ENCODE data around the gene MBNL2.

The MBNL2 gene, protein sequence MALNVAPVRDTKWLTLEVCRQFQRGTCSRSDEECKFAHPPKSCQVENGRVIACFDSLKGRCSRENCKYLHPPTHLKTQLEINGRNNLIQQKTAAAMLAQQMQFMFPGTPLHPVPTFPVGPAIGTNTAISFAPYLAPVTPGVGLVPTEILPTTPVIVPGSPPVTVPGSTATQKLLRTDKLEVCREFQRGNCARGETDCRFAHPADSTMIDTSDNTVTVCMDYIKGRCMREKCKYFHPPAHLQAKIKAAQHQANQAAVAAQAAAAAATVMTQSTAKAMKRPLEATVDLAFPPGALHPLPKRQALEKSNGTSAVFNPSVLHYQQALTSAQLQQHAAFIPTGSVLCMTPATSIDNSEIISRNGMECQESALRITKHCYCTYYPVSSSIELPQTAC

DNA sequence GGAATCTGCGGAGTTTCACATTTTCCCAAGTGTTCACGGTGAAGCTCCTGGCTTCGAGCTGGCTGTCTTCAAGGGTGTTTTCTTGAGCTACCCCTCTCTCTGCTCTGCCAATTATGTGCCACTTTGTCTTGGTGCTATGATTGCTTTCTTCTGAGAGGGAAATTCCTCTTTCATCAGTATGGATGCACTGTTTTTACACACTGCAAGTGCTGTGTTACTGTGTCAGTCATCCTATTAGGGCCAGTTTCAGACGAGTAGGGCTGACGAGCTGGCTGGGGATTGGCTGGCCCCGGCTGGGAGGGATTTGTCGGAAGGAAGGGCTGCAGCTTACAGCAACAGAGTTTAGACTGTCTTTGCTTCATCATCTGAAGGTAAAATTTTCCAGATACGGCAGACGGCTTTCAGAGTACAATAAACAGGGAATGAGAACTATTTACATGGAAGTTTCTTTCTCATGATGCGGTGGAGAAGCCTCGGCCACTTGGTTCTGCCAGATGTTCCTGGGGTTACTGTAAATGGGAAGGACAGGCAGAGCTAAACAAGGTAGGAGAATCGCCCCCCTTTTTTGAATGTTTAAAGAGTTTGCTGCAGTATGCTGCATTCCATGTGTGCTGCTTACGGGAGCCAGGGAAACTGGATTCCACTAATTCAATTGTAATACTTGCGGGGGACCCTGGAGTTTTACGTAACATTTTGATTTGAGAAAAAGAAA lies at the start of gene MBNL2:
Gene MBNL2, plus strand, starts transcription at position 345 of the 712 bp plus-strand sequence. CDS start 53,903 bp downstream, outside the sequence.
- peak in 50 of 51 donors; percentile 43 to 98 (median 89) for DNase-seq

DNA sequence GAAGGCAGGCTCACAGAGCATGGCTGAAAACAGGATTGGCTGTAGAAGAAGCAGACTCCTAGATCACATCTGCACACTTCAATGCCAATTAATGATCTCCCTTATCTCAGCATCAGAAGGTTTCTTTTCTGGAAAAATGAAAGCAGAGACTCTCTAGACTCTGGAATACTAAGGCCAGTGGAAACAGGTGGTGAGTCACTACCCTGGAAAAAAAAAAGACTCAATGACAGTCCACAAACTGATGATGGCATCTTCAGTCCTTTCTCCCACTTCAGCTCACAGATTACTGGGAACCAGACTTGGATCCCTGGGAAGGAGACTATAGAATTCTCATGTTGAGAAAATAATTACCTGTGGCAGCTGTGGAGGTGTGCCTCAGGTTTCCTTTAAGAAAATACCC lies 47.5 kb upstream of the MBNL2 start:
- no peak for DNase-seq

DNA sequence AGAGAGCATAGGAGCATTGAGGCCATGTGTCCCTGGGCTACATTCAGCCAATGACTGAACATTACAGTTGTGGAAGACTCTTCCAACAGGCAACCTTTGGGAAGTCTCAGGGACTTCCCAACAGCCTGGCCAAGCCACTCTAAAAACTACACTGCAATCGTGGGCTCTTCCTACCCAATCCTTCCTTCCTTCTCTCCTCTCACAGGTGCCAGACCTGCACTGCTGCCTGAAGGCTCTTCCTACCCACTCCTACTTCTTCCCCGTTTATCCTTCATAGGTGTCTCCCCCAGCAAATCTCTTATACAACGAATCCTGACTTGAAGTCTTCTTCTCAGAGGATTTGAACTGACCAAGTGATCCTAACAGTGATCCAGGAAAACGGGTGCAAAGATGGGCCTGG lies 47.1 kb upstream of the MBNL2 start:
- no peak for DNase-seq

DNA sequence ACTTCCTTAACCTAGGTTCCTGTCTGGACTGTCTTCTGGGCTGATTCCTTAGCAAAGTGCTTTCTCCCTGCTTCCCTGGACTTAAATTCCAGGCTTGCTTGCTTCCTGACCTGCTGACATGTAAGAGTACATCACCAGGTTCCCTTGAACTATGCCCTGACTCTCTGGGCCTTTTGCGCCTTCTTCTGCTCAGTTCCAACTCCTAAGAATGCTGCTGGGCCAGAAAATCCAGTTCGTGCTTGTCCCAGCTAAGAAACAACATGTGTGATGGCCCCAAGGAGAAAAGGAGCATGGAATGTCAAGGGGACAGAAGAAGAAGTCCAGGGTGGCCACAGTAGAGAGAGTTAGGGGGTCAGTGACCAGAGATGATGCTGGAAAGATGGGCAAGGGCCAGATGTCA lies 42.6 kb upstream of the MBNL2 start:
- no peak for DNase-seq

DNA sequence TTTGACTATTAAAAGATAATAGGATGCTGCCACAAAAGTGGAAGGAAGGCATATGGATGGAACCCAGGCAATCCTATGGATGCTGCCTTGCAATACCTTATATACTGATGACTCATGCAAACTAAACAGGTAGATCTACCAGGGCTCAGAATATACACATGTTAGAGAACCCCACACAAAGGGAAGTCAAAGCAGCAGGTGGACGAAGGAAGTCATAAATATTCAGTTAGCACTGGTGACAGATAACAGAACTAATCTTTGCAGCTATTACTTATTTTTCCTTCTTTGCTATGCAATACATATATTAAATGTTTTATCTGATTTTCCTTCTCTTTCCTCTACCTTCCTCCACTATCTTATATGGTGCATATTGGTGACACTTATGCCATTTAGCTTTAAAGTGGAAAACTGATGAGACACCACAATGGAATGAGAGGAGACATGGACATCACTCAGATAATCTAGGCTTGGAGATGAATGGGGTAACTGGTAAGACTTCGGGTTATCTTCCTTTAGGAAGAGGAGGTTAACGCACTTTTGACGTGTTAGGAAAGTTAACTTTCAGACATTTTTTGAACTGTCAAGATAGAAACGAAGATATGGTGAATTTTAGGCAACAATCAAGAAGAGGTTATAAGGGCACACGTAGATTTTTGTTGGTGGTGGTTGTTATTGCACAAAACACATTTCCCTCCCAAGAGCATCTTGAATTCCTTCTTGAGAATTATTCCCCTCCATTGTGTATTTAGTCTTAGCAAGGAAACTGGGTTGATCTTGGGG lies 39.8 kb upstream of the MBNL2 start:
- no peak for DNase-seq

DNA sequence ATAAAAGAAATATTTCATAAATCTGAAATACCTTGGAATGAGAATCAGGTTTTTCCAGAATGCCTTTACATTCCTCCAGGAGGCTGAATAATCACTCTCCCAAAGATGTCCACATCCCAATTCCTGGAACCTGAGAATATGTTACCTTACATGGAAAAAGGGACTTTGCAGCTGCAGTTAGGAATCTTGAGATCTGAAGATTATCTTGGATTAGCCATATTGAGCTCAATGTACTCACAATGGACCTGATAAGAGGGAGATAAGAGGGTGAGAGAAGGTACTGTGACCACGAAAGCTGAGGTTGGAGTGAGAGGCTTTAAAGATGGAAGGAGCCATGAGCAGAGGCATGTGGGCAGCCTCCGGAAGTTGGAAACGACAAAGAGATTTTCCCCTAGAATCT lies 36.8 kb upstream of the MBNL2 start:
- no peak for DNase-seq

DNA sequence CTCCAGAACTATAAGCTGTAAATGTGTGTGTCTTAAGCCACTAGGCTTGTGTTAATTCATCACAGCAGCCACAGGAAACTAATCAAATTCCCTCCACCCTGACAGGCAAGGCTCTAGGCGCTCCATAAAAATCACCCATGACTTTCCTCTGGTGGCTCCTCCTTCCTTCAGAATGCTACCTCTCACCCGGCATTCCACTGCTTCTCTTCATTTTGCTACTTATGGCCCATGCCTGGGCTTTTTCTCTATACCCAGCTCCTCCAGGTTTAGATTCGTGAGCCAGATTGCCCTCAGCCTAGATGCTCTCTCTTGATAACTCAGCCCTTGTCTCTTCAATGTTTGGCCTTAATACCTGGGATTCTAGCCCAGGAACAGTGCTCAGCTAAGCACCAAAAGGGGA lies 36.4 kb upstream of the MBNL2 start:
- no peak for DNase-seq

DNA sequence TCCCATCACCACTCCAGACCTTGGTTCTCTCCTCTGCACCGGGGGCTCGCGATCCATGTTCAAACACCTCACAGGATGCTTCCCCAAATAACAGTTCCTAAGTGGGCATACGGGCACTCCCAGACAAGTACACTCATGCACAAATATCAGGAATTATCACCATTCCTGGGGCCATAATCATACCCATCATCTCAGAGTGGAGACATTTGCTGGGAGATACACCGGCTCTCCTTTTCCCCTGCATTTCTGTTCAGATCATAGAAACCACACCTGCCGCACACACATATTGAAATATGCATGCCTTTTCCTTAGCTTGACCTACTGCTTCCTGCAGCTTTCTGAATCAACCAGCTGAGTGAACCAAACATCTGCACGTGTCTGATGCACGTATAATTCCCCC lies 33.9 kb upstream of the MBNL2 start:
- DNase-seq, result no peak

DNA sequence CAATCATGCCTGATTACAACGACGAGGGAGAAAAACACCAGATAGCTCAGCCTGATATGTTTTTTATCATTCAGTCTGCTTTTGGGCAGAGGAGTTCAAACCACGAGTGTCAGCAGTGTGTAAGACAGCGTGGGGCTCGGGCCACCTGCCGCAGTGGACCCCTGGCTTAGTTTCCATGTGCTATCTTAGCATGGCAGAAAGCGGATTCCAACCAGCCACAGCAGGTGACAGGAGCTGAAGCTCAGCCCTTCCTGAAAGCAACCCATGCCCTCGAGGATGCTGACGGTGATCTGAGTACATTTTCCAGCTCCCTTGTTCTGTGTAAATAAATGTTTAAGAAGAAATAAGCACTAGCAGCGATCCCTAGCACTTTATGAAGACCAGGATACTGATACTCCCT lies 32.2 kb upstream of the MBNL2 start:
- DNase-seq, result no peak

DNA sequence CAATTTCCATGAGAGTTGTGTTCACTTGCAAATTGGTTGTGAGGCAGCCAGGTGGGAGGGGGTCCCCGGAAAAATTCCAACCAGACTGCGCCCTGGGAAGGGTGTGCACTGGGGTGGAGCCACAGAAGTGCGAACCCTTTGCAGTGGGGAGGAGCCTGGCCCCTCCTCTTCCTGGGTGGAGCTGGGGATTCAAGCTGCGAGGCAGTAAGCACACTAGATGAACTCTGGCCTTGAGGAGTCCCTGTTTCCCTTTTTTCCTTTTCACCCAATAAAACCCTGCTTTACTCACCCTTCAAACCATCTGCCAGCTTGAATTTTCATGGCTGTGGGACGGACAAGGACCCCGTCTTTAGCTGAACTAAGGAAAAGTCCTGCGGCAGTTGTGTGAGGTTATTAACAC lies 31.0 kb upstream of the MBNL2 start:
- peak in 9 of 51 donors; percentile 3 to 64 (median 21) for DNase-seq

DNA sequence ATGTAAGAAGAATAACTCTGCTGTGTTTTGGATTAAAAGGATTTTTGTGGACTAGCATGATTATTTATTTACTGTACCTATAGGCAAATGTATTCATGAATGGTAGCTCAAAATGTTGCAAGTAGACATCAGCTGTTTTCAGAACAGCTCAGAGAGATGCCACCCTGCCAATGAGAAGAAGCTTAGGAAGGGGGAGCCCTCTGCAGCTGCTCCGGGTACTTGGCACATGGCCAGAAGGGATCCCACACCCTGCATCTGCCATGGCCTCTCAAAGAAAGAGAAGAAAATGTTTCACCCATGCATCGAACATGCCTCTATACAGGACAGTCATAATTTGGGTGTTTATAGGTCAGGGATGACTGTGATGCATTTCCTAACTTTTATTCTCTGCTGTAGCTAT lies 30.5 kb upstream of the MBNL2 start:
- peak in 24 of 51 donors; percentile 3 to 70 (median 34) for DNase-seq

DNA sequence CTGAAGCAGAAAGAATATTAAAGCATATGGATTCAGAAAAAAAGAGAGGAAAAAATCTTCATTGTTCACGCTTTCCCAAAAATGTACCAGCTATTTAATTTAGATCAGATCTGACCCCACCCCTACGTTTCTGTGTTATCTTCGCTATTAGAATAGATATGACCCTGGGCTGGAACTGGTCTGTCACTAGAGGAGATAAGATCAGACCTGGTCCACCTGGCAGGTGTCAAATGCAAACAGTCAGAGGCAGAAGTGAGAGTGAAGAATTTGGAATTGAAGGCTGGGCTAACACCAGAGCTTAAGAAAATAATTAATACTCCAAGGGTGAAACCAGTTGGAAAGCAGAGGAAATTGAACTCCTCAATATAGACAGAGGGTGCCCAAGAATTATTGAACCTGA lies 30.0 kb upstream of the MBNL2 start:
- DNase-seq, result no peak

DNA sequence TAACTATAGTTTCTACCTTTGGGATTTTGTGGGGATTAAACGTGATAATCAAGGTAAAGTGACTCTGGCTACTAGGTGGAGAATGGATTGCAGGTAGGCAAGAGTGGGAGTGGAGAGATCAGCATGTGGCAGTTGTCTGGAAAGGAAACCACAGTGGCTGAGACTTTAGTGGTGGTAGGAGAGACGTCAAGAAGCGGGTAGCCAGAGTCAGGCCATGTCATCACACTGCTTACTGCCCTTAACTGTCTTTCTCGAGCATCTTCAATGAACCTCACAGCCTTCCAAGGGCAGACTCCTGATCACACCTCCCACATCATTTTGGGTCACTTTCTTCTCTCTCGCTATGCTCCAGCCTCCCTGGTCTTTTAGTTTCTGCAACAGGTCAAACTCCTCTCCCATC lies 28.6 kb upstream of the MBNL2 start:
- DNase-seq, result no peak

DNA sequence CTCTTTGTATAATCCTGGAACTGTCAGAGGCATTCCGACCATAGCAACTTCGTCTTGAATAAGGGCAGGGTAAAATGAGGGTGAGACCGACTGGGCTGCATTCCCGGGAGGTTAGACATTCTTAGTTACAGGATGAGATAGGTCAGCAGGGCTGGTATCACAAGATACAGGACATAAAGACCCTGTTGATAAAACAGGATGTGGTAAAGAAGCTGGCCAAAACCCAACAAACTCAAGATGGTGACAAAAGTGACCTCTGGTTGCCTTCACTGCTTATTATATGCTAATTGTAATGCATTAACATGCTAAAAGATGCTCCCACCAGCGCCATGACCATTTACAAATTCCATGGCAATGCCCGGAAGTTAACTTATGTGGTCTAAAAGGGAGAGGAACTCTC lies 27.7 kb upstream of the MBNL2 start:
- DNase-seq, result no peak

DNA sequence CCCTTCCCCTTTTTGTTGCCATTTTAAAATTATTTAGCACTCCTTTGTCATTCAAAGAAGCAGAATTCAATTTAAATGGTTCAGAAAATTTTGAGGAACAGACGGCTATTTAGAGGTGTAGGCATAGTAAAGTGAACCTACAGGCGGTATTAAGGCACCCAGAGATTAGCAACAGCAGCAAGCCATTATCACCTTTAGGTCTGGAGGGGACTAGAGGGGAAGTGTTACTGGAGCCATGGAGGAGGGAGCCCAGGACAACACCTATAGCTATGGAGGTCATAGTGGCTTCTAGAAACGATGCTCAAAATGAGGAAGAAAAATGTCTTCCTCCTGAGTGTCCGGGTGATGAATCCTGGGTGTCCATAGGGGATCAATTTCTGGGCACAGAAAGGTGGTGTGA lies 25.8 kb upstream of the MBNL2 start:
- no peak for DNase-seq

DNA sequence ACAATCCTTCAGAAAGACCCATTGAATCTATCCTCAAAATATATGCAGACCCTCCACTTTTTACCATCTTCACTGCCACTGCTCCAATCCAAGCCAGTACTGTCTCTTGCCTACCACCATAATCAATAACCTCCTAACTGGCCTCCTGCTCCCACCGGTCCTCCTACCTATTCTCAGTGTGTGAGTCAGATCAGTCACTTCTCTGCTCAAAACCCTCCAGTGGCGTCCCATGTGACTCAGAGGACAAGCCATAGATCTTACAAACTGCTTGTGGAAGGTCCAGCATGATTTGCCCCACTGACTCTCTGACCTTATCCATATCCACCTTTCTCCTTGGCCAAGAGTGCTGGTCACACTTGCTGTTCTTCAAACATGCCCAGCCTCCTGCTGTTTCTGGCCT lies 23.4 kb upstream of the MBNL2 start:
- DNase-seq, result no peak

DNA sequence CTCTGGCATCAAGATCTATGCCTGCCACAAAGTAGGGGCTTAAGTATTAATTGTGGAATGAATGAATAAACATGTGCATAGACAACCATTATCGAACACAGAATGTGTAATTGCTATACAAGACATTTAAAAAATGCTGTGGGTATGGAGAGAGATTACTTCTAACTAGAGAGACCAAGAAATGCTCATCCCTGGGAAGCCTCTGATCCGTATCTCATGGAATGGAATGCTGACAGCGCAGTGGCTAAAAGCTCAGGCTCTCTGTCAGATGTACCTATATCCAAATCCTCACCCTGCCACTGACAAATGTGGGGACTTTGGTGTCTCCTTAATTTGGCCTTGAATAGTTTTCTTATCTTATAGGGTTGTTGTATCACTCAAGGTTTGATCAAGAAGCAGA lies 22.7 kb upstream of the MBNL2 start:
- DNase-seq, result no peak

DNA sequence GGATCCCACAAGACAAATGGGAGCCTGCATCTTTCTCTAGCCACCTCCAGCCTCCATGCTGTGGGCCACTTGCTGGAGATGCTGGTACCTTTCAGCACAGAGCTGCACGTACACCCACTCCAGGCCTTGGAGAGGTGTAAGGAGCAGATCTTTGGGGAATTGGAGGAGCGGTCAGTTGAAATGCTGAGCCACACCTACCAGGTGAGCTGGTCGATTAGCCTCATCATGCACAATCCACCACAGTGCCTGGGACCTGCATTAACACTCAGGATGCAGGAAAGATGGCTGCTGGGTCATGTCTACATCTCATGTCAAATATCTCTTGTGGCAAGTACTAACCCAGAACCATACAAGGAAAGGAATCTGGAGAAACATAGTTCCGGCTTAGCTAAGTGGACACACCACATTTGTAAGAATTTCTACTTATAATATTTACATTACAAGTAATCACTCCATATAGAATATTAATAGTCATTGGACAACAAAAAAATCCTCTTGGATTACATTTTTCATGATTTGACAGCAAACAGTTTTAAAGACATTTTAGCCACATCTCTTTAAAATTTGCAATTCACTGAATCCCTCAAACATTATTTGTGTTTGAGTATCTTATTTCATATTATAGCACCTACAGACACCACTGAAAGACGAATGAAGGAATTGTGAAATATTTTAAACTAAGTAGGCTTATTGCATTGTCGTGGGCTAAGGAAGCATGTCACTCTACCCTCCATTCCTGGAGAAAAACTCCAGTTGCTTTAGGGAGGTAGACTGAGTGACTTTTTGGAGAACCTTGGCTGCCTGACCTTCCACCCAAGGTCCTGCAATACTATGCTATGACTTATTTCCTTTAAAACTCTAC lies 21.8 kb upstream of the MBNL2 start:
- DNase-seq, result no peak

DNA sequence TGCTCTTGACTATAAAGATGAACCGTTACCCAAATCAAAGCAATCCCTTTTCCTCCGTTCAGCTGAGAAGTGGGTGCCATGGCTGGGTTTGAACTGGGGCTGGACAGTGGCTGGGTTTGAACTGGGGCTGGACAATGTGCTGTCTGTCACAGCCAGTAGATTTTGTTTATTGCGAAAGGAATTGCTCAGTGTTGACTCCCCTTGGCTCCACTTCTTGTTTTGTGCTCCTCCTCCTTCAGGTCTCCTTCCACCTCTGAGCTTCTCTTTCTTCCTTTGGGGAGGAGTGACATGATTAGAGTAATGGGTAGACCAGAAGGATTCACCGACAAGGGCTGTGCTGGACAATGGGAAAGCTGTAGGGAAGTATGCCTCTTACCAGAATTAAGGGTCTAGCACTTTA lies 19.4 kb upstream of the MBNL2 start:
- DNase-seq, result no peak

DNA sequence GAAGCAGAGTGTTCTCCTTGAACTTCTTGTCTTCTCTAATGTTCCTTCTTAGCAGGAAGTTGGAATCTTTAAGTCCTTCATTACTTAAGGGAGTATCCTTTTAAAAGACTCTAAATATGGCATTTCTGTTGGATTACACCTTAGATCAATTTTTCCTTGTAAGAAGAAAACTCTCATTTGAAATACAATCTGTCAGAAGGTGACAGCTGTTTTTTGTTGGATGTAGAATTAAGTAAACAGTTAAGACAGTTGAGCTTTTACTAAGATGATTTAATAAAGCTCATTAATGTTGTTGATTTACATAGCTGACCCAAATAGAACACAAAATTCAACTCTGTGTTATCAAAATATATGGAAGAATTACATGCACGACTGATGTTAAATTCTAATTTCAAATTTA lies 16.7 kb upstream of the MBNL2 start:
- no peak for DNase-seq

DNA sequence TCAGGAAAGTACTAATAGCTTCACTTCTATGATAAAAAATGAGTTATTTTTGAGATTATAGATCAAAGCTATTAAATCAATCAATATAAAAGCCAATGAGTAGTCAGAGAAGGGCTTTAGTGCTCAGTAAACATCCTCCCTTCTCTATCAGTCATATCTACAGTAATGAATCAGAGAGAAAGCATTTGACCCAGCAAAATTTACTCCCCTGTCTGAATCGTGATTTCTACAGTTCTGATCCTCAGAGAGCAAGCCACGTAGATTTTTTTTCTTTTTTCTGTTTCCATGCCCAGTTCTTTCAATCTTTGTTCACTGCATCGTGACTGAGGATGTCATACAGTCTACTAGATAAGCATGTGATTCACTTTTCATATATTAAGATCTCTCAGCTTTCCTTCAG lies 16.2 kb upstream of the MBNL2 start:
- no peak for DNase-seq

Data from hypothalamus (tissue), 51 donors.